ENCODE measurements around the gene NFKBIB. TPM values are rescaled to one million over a fixed set of nuclear protein-coding genes. Genes with fewer than 3 reads are reported as not detected.
"Not testable (repeated sequence)": the region's sequence is repeated elsewhere in the genome, so short reads cannot be mapped to it uniquely, and the experiment has no call there.

The NFKBIB gene
- total RNA-seq, 1 donor from 2014 or later, result 45.5 TPM

DNA sequence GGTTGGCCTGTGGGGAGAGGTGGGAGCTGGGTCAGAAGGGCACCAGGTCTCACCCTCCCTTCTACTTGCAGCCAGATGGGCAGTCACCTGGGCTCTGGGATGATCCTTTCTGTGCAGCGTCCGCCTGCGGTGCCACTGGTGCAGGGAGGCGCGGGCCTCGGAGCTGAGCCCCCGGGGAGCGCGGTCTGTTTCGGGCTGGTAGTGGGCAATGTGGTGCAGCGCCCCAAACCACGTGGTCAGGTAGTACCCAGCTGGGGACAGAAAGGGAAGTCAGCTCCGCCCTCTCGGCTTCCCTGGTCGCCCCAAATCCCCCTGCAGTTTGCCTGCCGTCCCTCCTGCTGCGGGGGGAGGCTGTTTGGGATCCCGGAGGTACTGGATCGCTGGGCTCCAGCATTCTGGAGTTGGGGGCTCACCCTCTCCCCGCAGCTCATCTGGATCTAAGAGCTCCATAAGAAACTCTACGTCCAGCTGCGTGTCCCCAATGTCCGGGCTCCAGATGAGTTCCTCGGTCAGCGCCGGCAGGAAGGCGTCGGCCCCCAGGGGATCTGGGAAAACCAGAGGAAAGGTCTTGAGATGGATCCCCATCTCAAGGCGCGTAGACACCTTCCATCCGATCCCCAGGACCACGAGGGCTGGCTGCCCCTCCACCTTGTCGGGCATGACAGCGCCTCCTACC, 30.5 kb upstream of the NFKBIB start:
- peak; percentile 27 for ATAC-seq (ENCODE audit: low read depth)
- DNase-seq, result peak; percentile 56
- POLR2A ChIA-PET, result interaction anchor here (0.6 to 3.6 kb wide), 19 partner anchors 9 to 495 kb away, joined by 3 to 188 read pairs (median 6); partner anchors contain the start of genes ECH1, HNRNPL, MRPS12 and NFKBIB
- CTCF ChIA-PET, result interaction anchor here (0.8 to 3.8 kb wide), 13 partner anchors 8 to 466 kb away, joined by 3 to 35 read pairs (median 6); partner anchors contain the start of genes ECH1, FAM98C, HNRNPL and MRPS12
- peaks cover 64% of the 10 kb centered on the region for H3K4me1 Mint-ChIP-seq
- no peaks in the 10 kb centered on the region for H3K9me3 Mint-ChIP-seq
- peak overlapping the region; percentile 92 for H3K4me3 Mint-ChIP-seq
- intact Hi-C loops (cut with micrococcal nuclease), result loop anchor here (1.0 to 10.0 kb wide), 5 partner anchors 18 to 314 kb away; partner anchors contain the start of gene ECH1
- H3K27me3 Mint-ChIP-seq, result no peaks in the 10 kb centered on the region
- TF ChIP-seq, protein P1, sequence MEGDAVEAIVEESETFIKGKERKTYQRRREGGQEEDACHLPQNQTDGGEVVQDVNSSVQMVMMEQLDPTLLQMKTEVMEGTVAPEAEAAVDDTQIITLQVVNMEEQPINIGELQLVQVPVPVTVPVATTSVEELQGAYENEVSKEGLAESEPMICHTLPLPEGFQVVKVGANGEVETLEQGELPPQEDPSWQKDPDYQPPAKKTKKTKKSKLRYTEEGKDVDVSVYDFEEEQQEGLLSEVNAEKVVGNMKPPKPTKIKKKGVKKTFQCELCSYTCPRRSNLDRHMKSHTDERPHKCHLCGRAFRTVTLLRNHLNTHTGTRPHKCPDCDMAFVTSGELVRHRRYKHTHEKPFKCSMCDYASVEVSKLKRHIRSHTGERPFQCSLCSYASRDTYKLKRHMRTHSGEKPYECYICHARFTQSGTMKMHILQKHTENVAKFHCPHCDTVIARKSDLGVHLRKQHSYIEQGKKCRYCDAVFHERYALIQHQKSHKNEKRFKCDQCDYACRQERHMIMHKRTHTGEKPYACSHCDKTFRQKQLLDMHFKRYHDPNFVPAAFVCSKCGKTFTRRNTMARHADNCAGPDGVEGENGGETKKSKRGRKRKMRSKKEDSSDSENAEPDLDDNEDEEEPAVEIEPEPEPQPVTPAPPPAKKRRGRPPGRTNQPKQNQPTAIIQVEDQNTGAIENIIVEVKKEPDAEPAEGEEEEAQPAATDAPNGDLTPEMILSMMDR (IDR thresholded peaks at IDR 0.05), result no peak
- peaks cover 34% of the 10 kb centered on the region for H3K36me3 Mint-ChIP-seq (ENCODE audit: low read depth)
- H3K27ac Mint-ChIP-seq, result peak overlapping the region; percentile 91

DNA sequence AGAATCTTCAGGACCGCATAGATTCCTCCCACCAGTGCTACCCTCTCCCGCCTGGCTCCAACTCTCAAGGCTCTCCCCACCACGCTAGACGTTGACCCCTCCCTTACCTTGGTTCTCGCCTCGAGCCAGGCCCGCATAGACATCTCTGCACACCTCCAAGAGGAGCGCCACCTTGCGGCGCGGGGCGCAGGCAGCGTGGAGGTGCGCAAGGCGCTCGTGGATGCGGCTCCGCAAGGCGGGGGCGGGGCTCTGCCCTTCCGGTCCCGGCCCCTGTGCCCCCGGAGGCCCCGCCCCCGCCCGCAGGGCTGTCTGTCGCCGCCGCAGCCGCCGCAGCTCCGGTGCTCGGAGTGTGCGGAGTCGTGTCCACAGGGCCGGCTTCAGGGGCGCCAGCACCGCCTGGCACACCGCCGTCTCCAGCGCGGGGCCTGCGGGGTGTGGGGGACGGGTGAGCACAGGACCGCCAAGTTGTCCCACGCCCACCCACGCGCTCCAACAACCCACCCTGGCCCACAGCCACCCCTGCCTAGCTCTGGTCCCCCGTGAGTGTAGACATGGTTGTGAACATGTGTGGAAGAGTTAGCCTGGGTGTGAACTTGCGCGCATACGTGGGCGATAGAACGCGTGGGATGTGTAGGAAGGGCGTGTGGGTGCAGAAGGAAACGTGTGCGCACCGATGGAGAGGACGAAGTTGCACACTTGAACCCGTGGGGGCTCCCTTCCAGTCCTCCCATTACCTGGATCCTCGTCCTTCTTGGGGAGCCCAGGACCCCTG, 29.7 kb upstream of the NFKBIB start:
- CTCF ChIA-PET, result interaction anchor here (0.6 to 3.8 kb wide), 12 partner anchors 9 to 467 kb away, joined by 3 to 35 read pairs (median 8); partner anchors contain the start of genes ECH1, FAM98C, HNRNPL and MRPS12

DNA sequence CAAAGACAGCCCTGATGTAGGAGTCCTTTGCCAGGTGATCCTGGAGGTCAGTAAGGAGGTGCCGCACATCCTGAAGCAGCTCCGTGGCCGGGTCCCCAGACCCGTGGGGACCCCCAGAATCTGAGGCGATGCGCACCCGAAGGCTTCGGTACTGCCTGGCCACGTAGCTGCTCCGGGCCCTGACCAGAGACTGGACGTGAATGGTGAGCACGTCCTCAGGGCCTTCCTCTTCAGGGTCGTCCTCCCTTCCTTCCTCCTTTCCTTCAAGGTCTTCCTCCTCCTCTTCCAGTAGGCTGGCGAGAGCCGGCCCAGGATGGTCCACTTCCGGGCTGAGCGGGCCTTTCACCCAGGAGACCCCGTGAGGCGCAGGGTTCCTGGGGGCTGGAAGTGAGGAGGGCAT, 29.2 kb upstream of the NFKBIB start:
- ChIA-PET POLR2A (interaction anchor here (0.5 to 3.6 kb wide), 8 partner anchors 8 to 907 kb away, joined by 3 to 188 read pairs (median 29); partner anchors contain the start of genes ECH1, HNRNPL and RINL), CTCF (interaction anchor here (0.6 to 3.8 kb wide), 6 partner anchors 13 to 57 kb away, joined by 3 to 35 read pairs (median 14); partner anchors contain the start of gene HNRNPL)
- peak overlapping the region; percentile 92 for H3K4me3 Mint-ChIP-seq
- peak overlapping the region; percentile 71 for H3K27ac Mint-ChIP-seq
- H3K27me3 Mint-ChIP-seq, result no peaks in the 10 kb centered on the region
- TF ChIP-seq, protein P1 (IDR thresholded peaks at IDR 0.05), result no peak
- DNase-seq (no peak), ATAC-seq (ENCODE audit: low read depth) (no peak)
- H3K36me3 Mint-ChIP-seq (ENCODE audit: low read depth), result peaks cover 35% of the 10 kb centered on the region
- peaks cover 51% of the 10 kb centered on the region for H3K4me1 Mint-ChIP-seq
- H3K9me3 Mint-ChIP-seq, result no peaks in the 10 kb centered on the region
- intact Hi-C loops (cut with micrococcal nuclease), result loop anchor here (1.0 kb wide), 1 partner anchor 8 kb away; the partner anchor contains the start of gene RINL

More for the DNA sequence above, 29.7 kb upstream of the NFKBIB start:
- Mint-ChIP-seq H3K27me3 (no peaks in the 10 kb centered on the region), H3K4me1 (peaks cover 57% of the 10 kb centered on the region), H3K4me3 (peak overlapping the region; percentile 92), H3K36me3 (ENCODE audit: low read depth) (peaks cover 34% of the 10 kb centered on the region), H3K27ac (peak overlapping the region; percentile 91), H3K9me3 (no peaks in the 10 kb centered on the region)
- ATAC-seq (ENCODE audit: low read depth) (peak; percentile 87), DNase-seq (peak; percentile 94)
- POLR2A ChIA-PET, result interaction anchor here (0.5 to 3.6 kb wide), 13 partner anchors 9 to 907 kb away, joined by 3 to 188 read pairs (median 15); partner anchors contain the start of genes ECH1, HNRNPL and RINL
- TF ChIP-seq, protein P1 (IDR thresholded peaks at IDR 0.05), result no peak
- intact Hi-C loops (cut with micrococcal nuclease), result loop anchor here (1.0 to 10.0 kb wide), 6 partner anchors 8 to 315 kb away; partner anchors contain the start of genes ECH1 and RINL

DNA sequence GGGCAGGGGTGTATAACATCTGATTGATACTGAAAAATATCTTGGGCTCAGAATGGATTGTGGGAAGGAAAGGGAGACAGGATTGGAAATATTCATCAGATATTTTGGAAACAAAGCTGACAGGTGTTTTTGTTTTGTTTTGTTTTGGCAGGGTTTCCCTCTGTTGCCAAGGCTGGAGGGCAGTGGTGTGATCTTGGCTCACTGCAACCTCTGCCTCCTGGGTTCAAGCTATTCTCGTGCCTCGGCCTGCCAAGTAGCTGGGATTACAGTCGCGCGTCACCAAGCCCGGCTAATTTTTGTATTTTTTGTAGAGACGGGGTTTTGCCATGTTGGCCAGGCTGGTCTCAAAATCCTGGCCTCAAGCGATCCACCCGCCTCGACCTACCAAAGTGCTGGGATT, 26.4 kb upstream of the NFKBIB start:
- ATAC-seq (ENCODE audit: low read depth); H3K9me3 Mint-ChIP-seq; DNase-seq; H3K4me3 Mint-ChIP-seq; H3K27me3 Mint-ChIP-seq; intact Hi-C loops (cut with micrococcal nuclease): not testable (repeated sequence)
- POLR2A ChIA-PET, result interaction anchor here (1.1 kb wide), 1 partner anchor 12 kb away, joined by 3 read pairs; no protein-coding TSS in a partner anchor
- CTCF ChIA-PET, result interaction anchor here (0.6 kb wide), 1 partner anchor 13 kb away, joined by 3 read pairs; no protein-coding TSS in a partner anchor
- Mint-ChIP-seq H3K4me1 (peaks cover 50% of the 10 kb centered on the region), H3K27ac (peak overlapping the region; percentile 54), H3K36me3 (ENCODE audit: low read depth) (peaks cover 36% of the 10 kb centered on the region)

Measured in activated B cell treated with CpG ODN at 0.5 μM for 24 hours (primary cell).